Measurements from ENCODE around the gene GPX5.
"Not testable (repeated sequence)": the region's sequence is repeated elsewhere in the genome, so short reads cannot be mapped to it uniquely, and the experiment has no call there.

The GPX5 gene

DNA sequence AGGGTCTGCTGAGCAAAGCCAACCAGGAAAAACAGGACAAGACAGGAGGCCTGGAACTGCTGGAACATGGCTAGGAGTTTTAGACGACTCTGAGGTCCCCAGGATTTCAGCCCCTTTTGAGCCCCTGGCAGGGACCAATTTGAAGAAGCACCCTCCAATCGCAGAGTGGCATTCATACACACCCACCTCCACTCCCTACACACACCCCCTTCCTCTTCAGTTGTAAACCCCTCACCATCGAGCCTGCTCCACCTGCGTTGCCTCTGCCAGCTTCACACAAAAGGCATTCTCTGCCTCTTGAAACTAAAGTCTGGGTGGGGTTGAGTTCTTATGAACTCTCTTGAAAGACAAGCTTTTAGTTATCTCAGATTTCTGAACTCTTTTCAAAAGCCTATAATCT lies 10.0 kb upstream of the GPX5 start, which contains the start of gene GPX6:
Gene GPX6, minus strand, starts transcription at position 118 of the 400 bp plus-strand sequence. Its CDS starts 50 bp downstream, at position 68.
- no peak for DNase-seq

DNA sequence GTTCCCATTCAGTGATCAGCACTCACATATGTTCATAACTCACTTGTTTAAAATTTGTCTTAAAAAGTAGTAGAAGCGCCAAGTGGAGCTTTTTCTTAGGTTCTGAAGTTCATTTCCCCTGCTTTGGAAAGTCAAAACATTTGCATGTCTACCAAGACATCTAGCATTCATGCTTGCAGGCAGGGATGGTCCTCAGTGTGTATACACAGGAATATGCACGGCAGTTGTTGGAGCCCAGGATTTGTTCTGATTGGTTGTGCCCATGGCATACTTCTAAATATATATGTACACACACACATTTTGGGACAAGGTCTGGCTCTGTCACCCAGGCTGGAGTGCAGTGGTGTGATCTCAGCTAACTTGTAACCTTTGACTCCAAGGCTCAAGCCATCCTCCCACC lies 7.7 kb upstream of the GPX5 start:
- no peak for DNase-seq

DNA sequence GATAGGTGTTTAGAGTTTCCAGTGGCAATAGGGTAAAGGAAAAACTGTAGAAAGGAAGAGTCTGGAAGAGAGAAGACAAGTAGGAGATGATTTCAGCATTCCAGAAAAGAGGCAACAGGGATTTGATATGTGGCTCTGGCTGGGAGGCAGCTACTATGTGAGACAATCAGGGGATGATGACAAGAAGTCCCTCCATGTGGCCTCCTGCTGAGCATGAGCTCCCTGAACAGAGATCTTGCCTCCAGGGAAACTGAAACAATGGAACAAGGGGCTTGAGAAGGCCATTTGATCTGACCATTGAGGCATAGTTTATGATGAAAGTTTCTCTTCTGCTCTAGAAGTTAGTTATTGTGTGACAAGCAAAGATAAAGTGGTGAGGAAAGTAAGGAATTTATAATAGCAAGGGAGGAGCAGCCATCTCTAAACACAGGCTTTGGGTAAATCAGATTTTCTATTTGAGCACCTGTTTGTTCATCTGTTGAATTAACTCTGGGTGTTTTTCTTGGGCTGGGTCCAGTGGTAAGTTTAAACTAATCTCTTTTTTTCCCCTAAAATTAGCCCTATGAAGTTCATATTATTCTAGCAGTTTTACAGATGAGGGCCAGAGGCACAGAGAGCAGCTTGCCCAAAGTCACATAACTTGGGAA lies 3.0 kb upstream of the GPX5 start:
- no peak for DNase-seq

DNA sequence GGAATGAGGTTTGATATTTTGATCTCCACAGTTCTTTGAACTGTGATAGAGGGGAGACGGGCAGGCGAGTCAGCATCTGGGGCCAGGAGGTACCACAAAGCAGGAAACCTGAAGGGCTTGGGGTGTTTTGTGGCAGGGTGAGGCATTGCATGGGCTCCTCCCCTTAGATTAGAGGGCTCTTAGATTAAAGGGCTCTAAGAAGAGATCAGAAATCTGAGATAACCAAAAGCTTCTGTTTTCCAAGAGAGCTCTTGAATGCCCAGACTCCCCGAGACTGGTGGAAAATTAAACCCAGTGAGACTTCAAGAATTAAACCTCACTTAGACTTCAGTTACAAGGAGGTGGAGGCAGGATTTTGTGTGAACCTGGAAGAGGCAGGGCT lies 2.4 kb upstream of the GPX5 start:
- no peak for DNase-seq

DNA sequence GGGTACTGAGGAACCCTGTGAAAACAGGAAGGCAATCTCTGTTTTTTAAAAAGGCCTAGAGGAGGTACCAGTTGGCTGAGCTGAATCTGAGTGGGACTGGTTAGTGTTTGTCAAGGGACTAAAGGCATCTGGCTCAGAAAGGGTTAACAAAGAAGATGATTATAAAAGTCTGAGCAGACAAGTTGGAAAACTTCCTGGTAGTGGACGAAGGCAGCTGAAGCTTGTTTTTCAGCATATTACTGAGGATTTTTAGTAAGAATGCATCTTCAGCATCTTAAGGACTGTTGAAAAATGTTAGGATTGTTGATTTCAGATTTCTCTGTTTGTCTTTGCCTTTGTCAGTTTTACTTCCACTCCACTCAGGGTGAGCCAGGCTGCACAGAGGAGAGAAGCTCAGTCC lies 5.1 kb downstream of the GPX5 start:
- no peak for DNase-seq

DNA sequence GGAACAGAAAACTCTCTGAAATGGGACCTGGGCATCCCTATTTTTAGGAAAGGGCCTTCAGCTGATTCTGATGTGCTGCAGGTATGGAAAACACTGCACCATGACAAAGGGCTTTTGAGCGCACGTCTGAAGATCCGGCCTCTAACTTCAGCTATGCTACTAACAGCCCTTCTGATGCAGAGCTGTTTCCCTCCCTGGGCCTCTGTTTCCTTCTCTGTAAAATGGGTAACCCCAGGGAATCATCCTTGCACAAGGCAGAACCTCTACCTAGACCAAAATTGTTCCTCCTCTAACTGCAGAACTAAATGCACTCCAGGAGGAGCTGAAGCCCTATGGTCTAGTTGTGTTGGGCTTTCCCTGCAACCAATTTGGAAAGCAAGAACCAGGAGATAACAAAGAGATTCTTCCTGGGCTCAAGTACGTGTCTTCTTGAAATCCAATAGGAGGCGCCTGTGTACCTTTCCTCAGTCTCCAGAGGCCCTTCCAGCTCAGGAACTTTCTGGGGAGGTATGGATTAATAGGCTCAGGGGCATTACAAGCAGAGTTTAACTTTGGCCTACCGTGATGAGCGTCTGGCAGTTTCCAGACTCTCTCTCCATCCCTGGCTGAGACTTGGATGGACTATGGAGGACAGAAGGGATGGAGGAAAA lies 5.9 kb downstream of the GPX5 start:
- no peak for DNase-seq

DNA sequence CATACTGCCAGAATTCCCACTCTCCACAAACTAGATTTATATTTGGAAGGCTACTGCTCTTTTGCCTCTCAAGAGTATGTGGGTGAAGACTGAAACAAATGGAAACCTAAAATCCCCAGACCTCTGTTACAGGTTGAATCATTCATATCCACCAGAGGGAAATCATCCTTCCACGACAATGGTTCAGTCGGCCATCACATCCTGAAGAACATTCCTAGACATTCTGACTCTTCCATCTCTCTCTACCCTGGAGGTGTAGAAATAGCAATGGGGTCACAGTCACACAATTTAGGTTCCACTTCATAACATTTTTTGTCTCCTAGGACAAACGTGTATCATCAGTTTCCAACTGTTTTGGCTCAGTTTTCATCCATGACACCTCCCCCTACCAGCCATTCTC lies 8.6 kb downstream of the GPX5 start:
- no peak for DNase-seq

DNA sequence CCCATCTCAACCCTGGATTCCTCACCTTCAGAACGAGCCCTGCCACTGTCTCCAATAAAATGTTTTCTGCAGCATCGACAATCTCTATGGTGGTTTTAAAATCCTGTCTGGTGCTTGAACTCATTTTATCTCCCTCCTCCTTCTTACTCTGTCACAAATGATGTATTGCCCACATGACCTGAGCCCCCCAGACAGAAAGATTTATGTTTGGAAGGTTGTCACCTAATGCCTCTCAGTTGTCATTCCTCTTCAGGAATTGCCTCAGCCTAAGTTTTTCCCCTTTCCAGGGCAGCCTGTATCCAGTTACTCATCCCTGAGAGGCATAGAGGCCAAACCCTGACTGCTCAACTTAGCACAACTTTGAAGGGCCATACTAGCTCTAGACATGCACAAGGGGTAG lies 9.2 kb downstream of the GPX5 start:
- no peak for DNase-seq

DNA sequence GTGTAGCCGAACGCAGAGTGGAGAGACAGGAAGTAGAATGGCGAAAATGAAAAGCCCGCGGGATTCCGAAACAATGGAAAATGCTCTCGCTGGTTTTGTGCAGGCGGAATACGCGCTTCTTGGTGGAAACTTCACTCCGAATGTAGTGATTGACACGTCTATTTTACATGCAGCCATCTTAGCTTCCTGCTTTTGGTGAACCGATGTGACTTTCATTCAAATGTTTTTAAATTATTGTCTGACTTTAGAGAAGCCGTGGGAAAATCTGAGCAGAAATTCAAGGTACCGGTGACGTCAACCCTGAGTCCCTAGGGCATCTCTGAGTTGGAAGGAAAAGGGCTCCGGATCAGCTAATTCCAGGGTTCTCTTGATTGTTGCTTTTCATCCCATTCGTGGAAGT lies 11.4 kb downstream of the GPX5 start:
- DNase-seq, result no peak

DNA sequence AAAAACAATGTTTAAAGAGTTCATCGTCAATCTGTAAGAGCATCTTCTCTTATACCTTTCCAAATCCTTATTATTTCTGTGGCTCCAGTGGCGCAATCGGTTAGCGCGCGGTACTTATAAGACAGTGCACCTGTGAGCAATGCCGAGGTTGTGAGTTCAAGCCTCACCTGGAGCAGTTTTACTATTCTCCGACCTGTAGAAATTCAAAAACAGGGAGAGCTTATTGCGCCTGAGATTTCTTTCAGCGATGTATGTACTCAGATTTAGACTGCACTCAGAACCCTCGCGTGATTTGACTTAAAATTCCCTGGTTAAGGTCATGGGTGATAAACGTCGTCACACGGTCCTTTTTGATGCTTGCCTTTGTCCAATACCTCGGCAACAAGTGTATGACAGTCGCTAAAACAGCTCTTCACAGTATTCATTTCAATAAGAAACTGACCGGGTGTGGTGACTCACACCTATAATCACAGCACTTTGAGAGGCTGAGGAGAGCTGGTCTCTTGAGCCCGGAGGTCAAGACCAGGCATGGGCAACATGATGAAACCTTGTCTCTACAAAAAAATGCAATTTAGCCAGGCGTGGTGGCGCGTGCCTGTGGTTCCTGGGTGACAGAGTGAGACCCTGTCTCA lies 11.9 kb downstream of the GPX5 start:
- no peak for DNase-seq

DNA sequence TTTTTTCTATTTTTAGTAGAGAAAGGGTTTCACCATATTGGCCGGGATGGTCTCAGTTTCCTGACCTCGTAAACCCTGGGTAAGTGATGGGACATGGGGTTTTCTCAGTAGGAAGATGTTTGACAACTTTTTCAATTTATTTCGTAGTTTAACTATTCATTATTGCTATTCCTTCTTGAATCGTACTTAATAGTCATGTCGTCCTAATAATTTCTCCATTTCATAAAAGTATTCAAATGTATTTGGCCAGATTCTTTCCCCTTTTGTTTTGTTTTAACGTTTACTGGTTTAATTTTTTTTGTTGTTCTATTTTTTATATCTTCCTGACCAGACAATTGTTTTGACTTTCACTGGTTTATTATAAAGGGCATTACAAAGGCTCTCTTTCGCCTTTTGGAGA lies 16.3 kb downstream of the GPX5 start:
- no peak for DNase-seq

DNA sequence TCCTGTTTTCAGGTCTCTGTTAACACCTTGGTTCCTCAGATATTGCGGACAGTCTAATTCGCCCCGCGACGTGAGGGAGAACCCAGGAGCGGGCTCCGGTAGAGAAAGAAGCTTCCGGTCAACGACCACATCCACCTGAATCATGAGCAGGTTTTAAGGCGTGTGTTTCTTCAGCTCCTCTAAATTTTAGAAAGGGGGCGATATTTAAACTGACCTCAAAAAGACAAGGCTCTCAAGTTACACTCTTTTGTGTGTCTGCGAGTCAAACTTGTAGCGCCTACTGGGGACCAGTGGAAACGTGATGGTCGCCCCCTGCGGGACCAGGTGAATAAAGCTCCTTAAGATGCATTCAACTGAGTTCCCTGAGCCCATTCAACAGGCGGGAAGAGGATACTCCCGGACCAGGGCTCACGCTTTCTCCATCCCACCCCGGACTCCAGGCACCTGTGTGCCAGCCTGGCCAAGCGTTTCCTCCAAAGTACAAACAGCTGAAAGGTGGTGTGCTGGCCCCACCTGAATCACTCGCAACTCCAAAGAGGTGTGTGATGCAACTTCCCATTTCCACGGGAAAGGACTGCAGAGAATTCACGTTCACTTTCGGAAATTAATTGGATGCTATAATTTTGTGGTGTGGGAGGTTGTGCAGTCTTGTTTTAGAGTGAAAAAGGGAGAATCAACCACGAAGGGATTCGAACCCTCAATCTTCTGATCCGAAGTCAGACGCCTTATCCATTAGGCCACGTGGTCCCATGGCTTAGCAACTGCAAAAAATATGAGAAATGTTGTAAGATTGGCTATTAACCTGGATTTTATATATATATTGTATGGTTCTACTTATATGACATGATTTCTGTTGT lies 17.0 kb downstream of the GPX5 start:
- peak; percentile 53 for DNase-seq

DNA sequence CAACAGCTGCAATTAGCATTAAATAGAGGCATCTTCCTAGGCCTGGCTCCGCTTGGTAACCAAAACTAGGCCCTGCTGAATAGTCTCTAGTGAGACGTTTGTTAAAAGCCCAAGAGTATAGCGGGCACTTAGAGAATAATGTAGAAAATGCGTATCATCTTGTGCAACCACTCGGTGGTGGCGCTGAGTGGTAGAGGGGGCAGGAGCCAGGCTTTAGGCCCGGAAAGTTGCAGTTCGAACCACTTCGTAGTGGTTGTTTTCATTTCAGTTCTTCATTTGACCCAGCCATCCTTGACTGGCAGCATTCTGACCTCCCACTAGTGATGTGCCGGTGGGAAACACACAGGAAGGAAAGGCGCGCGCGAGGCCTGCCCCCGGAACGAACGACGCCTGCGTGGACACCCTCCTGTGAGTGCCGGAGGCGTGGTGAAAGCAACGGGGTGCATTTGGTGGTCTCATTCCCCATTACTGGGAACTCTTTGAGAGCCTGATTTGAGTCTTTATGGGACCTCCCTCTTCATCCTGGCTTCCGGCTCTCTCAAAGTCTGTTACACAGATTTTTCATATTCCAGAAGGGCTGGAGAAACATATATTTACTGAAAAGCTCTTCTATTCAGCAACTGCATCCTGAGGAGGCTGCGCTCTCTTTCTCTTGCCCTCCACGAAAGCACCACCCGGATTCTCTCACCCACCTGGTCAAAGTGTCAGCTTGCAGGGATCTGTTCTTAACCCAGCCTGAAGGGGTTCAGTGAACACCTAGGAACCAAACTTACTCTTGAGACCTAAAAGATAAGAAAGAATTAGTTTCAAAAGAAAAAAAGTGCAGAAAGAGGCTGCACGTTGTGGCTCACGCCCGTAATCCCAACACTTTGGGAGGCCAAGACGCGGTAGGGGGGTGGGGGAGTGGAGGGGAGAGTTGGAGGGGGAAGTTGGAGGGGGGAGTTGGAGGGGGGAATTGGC lies 18.2 kb downstream of the GPX5 start:
- DNase-seq, result no peak

DNA sequence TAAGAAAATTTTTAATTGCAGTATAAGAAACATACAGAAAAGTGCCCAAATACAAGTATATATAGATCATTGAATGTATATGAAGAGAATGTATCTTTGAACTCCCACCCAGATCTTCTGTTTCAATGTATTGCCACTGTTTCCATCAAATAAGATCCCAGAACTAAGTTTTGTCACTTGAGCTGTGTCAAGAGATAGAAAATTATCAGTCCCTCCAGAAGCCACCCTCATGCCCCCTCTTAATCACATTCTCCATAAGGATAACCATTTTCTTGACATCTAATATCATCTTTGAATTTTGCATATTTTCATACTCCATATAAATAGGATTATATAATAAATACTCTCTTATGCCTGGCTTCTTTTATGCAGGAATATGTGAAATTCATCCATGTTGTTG lies 20.3 kb downstream of the GPX5 start:
- DNase-seq, result no peak

DNA sequence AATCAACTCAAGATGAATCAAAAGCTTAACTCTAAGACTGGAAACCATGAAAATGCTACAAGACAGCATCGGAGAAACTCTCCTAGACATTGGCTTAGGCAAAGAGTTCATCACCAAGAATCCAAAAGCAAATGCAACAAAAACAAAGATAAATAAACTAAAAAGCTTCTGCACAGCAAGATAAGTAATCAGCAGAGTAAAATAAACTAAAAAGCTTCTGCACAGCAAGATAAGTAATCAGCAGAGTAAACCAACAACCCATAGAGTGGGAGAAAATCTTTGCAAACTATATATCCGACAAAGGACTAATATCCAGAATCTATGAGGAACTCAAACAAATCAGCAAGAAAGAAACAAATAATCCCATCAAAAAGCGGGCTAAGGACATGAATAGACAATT lies 21.3 kb downstream of the GPX5 start:
- DNase-seq, result not testable (repeated sequence)

DNA sequence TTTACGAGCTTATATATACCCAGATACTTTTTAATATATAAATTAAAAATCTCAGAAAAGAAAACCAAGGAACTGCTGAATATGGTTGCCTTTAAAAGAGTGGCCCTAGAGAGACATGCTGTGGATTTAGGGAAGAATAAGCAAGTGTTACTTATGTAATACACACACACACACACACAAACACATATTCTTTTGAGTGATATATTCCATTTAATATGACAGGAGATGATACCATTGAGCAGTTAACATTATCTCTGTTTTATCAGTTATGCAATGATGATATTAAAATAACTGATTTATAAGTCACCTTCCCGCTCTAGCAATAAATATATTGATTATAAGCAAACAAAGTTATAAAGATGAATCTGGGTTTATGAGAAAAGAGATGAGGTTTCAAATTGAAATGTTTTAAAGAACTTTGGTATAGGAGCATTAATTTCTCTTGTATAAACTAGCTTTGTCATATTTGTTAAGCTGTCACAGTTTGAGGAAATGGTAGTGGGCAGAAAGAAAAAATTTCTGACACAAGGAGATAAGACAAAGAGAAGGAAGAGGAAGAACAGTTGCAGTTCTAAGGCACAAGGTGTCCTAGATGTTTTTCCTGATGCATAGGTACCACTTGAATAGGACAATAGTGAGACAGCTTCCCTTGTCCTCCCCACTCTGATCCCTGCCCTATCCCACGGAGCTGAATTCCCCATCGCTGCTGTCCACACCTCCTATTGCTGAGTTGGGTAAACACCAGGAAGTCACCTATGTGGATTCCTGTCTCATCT lies 26.4 kb downstream of the GPX5 start:
- no peak for DNase-seq

DNA sequence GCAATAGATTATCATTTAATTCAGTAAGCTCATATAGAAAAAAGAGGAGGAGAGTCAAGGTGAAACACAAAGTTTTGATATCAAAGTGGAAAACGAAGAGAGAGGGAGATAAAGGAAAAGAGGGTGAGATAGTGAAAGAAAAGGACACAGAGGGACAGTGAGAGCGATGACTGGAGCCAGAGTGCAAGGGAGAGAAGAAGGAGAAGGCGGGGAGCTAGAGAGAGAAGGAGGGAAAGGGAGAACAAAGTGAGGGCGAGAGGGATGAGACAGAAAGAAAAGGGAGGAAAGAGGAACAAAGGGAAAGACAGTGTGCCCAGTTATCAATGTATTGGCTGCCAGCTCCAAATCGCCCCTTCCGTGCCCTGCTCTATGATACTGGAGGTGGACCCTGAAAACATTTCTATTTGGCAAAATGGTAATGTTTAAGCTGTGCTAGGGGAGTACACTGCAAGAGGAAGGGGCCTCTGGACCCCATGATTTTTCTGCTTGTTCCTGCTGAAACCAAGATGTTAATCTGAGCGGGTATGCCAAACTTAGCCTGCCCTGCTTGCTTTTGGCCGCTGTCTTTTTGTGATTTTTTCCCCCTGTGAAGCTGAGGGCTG lies 27.8 kb downstream of the GPX5 start:
- no peak for DNase-seq

DNA sequence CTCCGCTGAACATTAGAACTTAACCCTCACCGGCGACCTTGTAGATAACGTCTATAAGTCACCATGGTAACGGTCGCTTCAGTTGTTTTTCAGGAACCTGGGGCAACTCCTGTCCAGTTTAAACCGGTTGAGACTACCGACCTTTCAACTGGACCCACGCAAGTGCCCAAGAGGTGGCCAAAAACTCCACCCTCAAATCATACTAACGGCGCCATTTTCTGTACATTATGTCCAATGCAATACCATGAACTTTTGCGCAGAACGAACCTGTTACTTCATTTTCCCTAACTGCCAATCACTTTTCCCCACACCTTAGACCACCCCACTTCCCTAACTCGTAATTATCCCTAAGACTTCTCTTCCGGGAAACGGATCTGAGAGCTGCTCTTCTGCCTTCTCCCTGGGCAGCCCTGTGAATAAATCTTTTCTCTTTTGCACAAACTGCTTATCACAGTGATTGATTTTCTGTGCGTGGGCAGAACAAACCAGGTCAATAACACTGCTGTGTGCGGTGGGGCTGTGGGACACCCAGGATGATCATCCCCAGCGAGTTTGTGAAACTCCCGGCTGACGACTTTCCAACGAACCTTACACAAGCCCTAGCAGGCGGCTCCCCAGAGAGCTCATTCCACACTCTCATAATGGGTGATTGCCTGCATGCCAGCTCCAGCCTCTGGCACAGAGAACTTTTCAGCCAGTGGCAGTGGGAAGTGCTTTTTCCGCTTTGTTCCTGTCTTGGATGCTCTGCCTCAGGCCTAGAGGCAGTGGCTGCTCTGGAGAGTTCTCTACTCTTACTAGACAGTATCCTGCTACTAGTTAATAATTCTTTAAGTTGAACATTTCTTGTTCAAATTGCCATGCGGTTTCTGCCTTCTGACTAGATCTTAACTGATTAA lies 28.6 kb downstream of the GPX5 start:
- no peak for DNase-seq

DNA sequence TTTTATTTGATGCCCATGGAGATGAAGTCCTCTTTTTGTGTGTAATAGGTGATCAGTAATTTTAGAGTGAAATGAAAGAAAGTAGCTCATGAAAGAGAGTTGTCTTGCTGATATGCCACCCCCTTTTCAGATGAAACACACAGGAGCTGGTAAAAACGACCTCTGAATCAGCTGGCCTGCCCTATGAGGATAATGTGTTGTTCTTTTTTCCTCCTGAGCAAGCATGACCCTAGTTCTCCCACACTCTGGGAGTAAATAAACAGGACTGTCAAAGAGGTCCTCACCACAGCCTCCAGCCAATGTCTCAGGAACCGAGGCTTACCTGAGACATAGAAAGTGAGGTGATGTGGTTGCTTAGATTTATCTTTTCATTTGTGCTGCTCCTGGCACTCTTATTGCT lies 29.5 kb downstream of the GPX5 start:
- DNase-seq, result no peak

DNA sequence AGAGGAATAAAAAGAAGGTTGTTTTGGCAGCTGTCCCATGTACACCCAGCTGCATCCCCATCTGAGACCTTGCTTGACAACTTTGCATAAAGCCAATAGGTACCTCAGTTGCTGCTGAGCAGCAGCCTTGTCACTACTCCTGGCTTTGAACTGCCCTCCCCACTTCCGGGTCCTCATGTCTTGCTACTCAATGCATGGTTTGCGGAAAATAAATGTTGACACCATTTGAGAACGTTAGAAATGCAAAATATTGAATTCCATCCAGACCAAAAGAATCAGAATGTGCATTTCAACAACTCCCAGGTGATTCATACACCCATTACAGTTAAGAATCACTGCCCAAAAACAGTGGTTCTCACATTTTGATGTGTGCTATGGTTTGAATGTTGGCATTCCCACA lies 32.9 kb downstream of the GPX5 start:
- DNase-seq, result no peak

Data from suppressor macrophage treated with lipopolysaccharide for 4 hours (primary cell).